MM.1S (cell line): ENCODE data around the gene RNF138.

Source experiments
- DNase-seq: peaks from one replicate; pipeline ENCODE4 v3.0.0-alpha.2; 2015
- H2AFZ ChIP-seq: fragments of 300-600 bp; sonication (generic); 2 replicates; pipeline ENCODE4 v1.6.0; 2016; ENCODE audit warnings: antibody characterized with exemption, low read length
- H3F3A ChIP-seq: fragments of 300-600 bp; sonication (generic); 2 replicates; pipeline ENCODE4 v1.6.1; 2016; ENCODE audit warnings: mild to moderate bottlenecking, antibody characterized with exemption, low read length, moderate library complexity, mixed read lengths; ENCODE audit not compliant: insufficient read depth
- H3K27ac ChIP-seq: fragments of 300-600 bp; sonication (generic); 2 replicates; pipeline ENCODE4 v1.5.1; 2016; ENCODE audit warnings: mild to moderate bottlenecking, low read length
- H3K27me3 ChIP-seq: fragments of 300-600 bp; sonication (generic); replicated peaks from 2 replicates; pipeline ENCODE4 v1.6.0; 2016; ENCODE audit warnings: low read length; ENCODE audit not compliant: insufficient read depth
- H3K36me3 ChIP-seq: fragments of 300-600 bp; sonication (generic); replicated peaks from 2 replicates; pipeline ENCODE4 v1.6.1; 2016; ENCODE audit warnings: mild to moderate bottlenecking, low read length, mixed read lengths; ENCODE audit not compliant: insufficient read depth
- H3K4me1 ChIP-seq: fragments of 300-600 bp; sonication (generic); 2 replicates; pipeline ENCODE4 v1.6.1; 2016; ENCODE audit warnings: low read length, mixed read lengths
- H3K4me2 ChIP-seq: fragments of 300-600 bp; sonication (generic); 2 replicates; pipeline ENCODE4 v1.6.0; 2016; ENCODE audit warnings: low read depth, low read length
- H3K4me3 ChIP-seq: fragments of 300-600 bp; sonication (generic); 2 replicates; pipeline ENCODE4 v1.5.1; 2016; ENCODE audit warnings: low read length, mixed read lengths
- H3K79me2 ChIP-seq: fragments of 300-600 bp; sonication (generic); 2 replicates; pipeline ENCODE4 v1.6.1; 2016; ENCODE audit warnings: mixed run types, low read length, mixed read lengths
- H3K9ac ChIP-seq: fragments of 300-600 bp; sonication (generic); 2 replicates; pipeline ENCODE4 v1.6.1; 2016; ENCODE audit warnings: low read length, mixed read lengths
- H3K9me2 ChIP-seq: fragments of 300-600 bp; sonication (generic); replicated peaks from 2 replicates; pipeline ENCODE4 v1.6.1; 2016; ENCODE audit warnings: mild to moderate bottlenecking, low read length, mixed read lengths; ENCODE audit not compliant: insufficient read depth
- H3K9me3 ChIP-seq: fragments of 300-600 bp; sonication (generic); replicated peaks from 2 replicates; pipeline ENCODE4 v1.6.1; 2016; ENCODE audit warnings: mild to moderate bottlenecking, low read length, mixed read lengths; ENCODE audit not compliant: insufficient read depth
- H4K20me1 ChIP-seq: fragments of 300-600 bp; sonication (generic); 2 replicates; pipeline ENCODE4 v1.6.1; 2016; ENCODE audit warnings: mild to moderate bottlenecking, low read length, moderate library complexity, mixed read lengths; ENCODE audit not compliant: insufficient read depth
- EZH2 ChIP-seq: fragments of 300-600 bp; sonication (generic); optimal IDR thresholded peaks from 2 replicates; pipeline ENCODE3; 2017; ENCODE audit warnings: low read depth, mild to moderate bottlenecking, antibody characterized with exemption, low read length, mixed read lengths
- EZH2phosphoT487 ChIP-seq: fragments of 300-600 bp; sonication (generic); IDR thresholded peaks from 2 replicates; pipeline ENCODE4 v1.6.1; 2018; ENCODE audit warnings: antibody characterized with exemption, low read length
- TF ChIP-seq, protein P1 (sequence below): fragments of 300-600 bp; sonication (generic); IDR thresholded peaks from 2 replicates; pipeline ENCODE4 v1.5.1; 2016; ENCODE audit warnings: antibody characterized with exemption, low read length, mixed read lengths

Gene RNF138

DNA sequence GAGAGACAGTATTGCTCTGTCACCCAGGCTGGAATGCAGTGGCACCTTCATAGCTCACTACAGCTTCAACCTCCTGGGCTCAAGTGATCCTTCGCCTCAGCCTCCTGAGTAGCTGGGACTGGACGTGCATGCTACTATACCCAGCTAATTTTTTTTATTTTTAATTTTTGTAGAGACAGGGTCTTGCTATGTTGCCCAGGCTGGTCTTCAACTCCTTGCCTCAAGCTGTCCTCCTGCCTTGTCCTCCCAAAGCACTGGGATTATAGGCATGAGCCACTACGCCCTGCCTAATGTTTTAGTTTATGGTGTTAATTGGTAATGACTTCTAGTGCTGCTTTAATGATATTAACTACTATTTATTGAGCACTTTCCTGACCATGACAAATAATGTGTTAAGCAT is 18.3 kb downstream of the RNF138 start:
- H3F3A ChIP-seq, result no peaks in the 10 kb centered on the region
- TF ChIP-seq EZH2 (no peak), EZH2phosphoT487 (no peak)
- TF ChIP-seq, protein P1, sequence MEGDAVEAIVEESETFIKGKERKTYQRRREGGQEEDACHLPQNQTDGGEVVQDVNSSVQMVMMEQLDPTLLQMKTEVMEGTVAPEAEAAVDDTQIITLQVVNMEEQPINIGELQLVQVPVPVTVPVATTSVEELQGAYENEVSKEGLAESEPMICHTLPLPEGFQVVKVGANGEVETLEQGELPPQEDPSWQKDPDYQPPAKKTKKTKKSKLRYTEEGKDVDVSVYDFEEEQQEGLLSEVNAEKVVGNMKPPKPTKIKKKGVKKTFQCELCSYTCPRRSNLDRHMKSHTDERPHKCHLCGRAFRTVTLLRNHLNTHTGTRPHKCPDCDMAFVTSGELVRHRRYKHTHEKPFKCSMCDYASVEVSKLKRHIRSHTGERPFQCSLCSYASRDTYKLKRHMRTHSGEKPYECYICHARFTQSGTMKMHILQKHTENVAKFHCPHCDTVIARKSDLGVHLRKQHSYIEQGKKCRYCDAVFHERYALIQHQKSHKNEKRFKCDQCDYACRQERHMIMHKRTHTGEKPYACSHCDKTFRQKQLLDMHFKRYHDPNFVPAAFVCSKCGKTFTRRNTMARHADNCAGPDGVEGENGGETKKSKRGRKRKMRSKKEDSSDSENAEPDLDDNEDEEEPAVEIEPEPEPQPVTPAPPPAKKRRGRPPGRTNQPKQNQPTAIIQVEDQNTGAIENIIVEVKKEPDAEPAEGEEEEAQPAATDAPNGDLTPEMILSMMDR, result no peak

GRCh38 chr18:32111706-32112105 is 20.0 kb downstream of the RNF138 start:
- no peak for DNase-seq
- Histone ChIP-seq H3K9me3 (no peaks in the 10 kb centered on the region), H3K27me3 (no peaks in the 10 kb centered on the region), H4K20me1 (peaks cover 27% of the 10 kb centered on the region), H3K4me2 (no peak overlapping the region), H3K4me3 (no peak overlapping the region), H3K9ac (no peak overlapping the region), H3F3A (no peaks in the 10 kb centered on the region), H2AFZ (no peak overlapping the region), H3K4me1 (no peaks in the 10 kb centered on the region), H3K27ac (no peak overlapping the region), H3K79me2 (peaks cover 100% of the 10 kb centered on the region), H3K36me3 (no peaks in the 10 kb centered on the region; the same call in 1 of the 2 replicates), H3K9me2 (no peaks in the 10 kb centered on the region)
- TF ChIP-seq EZH2 (no peak), EZH2phosphoT487 (no peak)
- TF ChIP-seq, protein P1, result no peak

More for the DNA sequence above, 18.3 kb downstream of the RNF138 start:
- Histone ChIP-seq H3K79me2 (peaks cover 99% of the 10 kb centered on the region), H3K27me3 (no peaks in the 10 kb centered on the region), H4K20me1 (peaks cover 36% of the 10 kb centered on the region), H3K36me3 (no peaks in the 10 kb centered on the region; the same call in 1 of the 2 replicates), H3K27ac (no peak overlapping the region), H3K4me3 (no peak overlapping the region), H3K4me1 (no peaks in the 10 kb centered on the region), H3K4me2 (no peak overlapping the region), H2AFZ (no peak overlapping the region), H3K9me3 (no peaks in the 10 kb centered on the region), H3K9ac (no peak overlapping the region), H3K9me2 (no peaks in the 10 kb centered on the region)
- DNase-seq, result no peak

GRCh38 chr18:32112826-32113225 is 21.2 kb downstream of the RNF138 start:
- Histone ChIP-seq H3K36me3 (no peaks in the 10 kb centered on the region; the same call in 1 of the 2 replicates), H4K20me1 (peaks cover 26% of the 10 kb centered on the region), H3K9me2 (no peaks in the 10 kb centered on the region), H3K27ac (no peak overlapping the region), H3K9ac (no peak overlapping the region), H2AFZ (no peak overlapping the region), H3K9me3 (no peaks in the 10 kb centered on the region), H3K79me2 (peaks cover 98% of the 10 kb centered on the region), H3F3A (no peaks in the 10 kb centered on the region), H3K4me2 (no peak overlapping the region), H3K4me3 (no peak overlapping the region), H3K27me3 (no peaks in the 10 kb centered on the region), H3K4me1 (no peaks in the 10 kb centered on the region)
- TF ChIP-seq, protein P1, result no peak
- TF ChIP-seq EZH2, result no peak
- TF ChIP-seq EZH2phosphoT487, result no peak
- no peak for DNase-seq
